Measurements from ENCODE around the gene PNPLA5. TPM values are rescaled to one million over a fixed set of nuclear protein-coding genes. Genes with fewer than 3 reads are reported as not detected.

Gene PNPLA5
- total RNA-seq, 1 experiment from 2014 or later, result not detected

DNA sequence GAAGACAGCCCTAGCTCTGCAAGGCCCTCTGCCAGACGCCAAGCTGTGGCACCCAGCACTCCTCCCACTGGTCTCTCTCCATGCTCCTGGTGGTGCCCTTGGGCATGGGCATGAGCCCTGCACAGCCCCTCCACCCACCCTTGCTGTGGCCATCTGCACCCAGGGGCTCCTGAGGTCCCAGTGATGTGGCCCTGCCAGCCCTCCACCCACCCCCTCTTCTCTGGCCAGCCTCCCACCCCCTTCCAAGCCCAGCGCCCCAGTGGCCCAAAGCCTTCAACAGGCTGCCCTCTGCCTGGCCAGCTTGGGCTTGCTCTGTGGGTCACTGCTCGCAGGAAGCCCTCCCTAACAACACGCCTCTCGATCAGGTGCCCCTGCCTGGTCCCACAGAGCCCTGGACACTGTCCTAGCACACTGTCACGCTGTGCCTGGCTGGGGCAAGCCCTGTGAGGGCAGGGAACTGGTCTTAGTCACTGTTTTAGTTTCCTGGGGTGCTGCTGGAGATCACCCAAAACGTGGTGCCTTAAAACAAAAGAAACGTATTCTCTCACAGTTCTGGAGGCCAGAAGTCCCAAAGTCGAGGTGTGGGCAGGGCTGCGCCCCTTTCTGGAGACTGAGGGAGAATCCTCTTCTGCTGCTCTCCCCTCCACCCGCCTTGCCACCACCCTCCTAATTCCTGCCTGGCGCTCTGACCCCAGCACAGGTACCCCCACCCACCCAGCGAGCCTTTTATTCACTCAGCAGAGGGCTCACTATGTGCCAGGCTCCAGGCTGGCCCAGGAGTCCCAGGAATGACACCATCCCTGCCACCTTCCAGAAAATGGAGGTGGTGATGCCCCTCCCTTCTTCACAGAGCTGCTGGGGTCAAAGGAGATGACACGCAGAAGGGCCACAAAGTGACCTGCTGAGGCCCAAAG lies 44.2 kb downstream of the PNPLA5 start:
- no peaks in the 10 kb centered on the region for H3K9me3 ChIP-seq (ENCODE audit: low read length)
- H3F3A ChIP-seq (ENCODE audit: low read length, unreplicated experiment), result no peaks in the 10 kb centered on the region
- intact Hi-C loops (cut with micrococcal nuclease), result no loop called here
- TF ChIP-seq EZH2 (IDR thresholded peaks at IDR 0.05; ENCODE audit: low read length, unreplicated experiment) (no peak), EZH2phosphoT487 (IDR thresholded peaks at IDR 0.05; ENCODE audit: borderline replicate concordance, low read length) (no peak), CTCF (conservative IDR thresholded peaks at IDR 0.05; ENCODE audit: low read depth, low read length) (no peak)
- H3K27ac ChIP-seq (ENCODE audit: low read length), result no peak overlapping the region
- no TSS peak for BruUV-seq (replicated peaks)
- no peaks in the 10 kb centered on the region for H3K4me1 ChIP-seq (ENCODE audit: insufficient read depth, low read length)
- ChIA-PET CTCF (no interaction called here), POLR2A (ENCODE audit: unreplicated experiment) (no interaction called here)
- H3K4me3 ChIP-seq (ENCODE audit: low read length), result no peak overlapping the region
- H3K9me2 ChIP-seq (replicated peaks; ENCODE audit: low read length), result no peaks in the 10 kb centered on the region
- no peaks in the 10 kb centered on the region for H4K20me1 ChIP-seq (ENCODE audit: low read length)
- no peaks in the 10 kb centered on the region for H3K36me3 ChIP-seq (ENCODE audit: low read depth, low read length)
- DNase-seq (no peak), ATAC-seq (no peak)
- no peak overlapping the region for H3K9ac ChIP-seq (ENCODE audit: low read length)
- H2AFZ ChIP-seq (ENCODE audit: low read length), result no peak overlapping the region
- no peak overlapping the region for H3K4me2 ChIP-seq (ENCODE audit: low read length)
- peaks cover 18% of the 10 kb centered on the region for H3K27me3 ChIP-seq (ENCODE audit: low read length)
- no peaks in the 10 kb centered on the region for H3K79me2 ChIP-seq (ENCODE audit: low read length)

DNA sequence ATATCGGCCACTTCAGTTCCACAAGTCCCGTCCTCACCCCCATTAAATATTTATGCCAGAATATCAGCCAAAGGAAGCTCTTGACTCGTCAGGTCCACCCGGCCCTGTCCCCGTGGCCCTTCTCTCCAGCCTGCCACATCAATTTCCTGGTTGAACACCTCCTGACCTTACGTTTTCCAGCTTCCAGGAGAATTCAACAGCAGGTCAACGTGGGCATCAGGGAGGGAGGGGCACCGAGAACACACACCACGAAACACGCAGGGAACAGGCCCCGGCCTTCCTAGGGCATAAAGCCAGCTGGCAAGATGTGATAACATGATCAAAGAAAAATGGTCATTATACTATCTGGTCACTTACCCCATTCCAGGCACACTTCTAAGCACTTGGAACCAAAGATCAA lies 44.8 kb downstream of the PNPLA5 start:
- H3K27me3 ChIP-seq (ENCODE audit: low read length), result peaks cover 16% of the 10 kb centered on the region
- H3K9me2 ChIP-seq (replicated peaks; ENCODE audit: low read length), result no peaks in the 10 kb centered on the region
- H3K79me2 ChIP-seq (ENCODE audit: low read length), result no peaks in the 10 kb centered on the region
- H3K36me3 ChIP-seq (ENCODE audit: low read depth, low read length), result no peaks in the 10 kb centered on the region
- no peak for ATAC-seq
- H3K4me2 ChIP-seq (ENCODE audit: low read length), result no peak overlapping the region
- H3K4me1 ChIP-seq (ENCODE audit: insufficient read depth, low read length), result no peaks in the 10 kb centered on the region
- TF ChIP-seq EZH2 (IDR thresholded peaks at IDR 0.05; ENCODE audit: low read length, unreplicated experiment) (no peak), CTCF (conservative IDR thresholded peaks at IDR 0.05; ENCODE audit: low read depth, low read length) (no peak), EZH2phosphoT487 (IDR thresholded peaks at IDR 0.05; ENCODE audit: borderline replicate concordance, low read length) (no peak)
- POLR2A ChIA-PET (ENCODE audit: unreplicated experiment), result no interaction called here
- no peaks in the 10 kb centered on the region for H3K9me3 ChIP-seq (ENCODE audit: low read length)
- CTCF ChIA-PET, result no interaction called here
- no TSS peak for BruUV-seq (replicated peaks)
- H3K27ac ChIP-seq (ENCODE audit: low read length), result no peak overlapping the region
- no peaks in the 10 kb centered on the region for H3F3A ChIP-seq (ENCODE audit: low read length, unreplicated experiment)
- DNase-seq, result no peak
- no peak overlapping the region for H3K4me3 ChIP-seq (ENCODE audit: low read length)
- H3K9ac ChIP-seq (ENCODE audit: low read length), result no peak overlapping the region
- H2AFZ ChIP-seq (ENCODE audit: low read length), result no peak overlapping the region
- intact Hi-C loops (cut with micrococcal nuclease), result no loop called here
- H4K20me1 ChIP-seq (ENCODE audit: low read length), result no peaks in the 10 kb centered on the region

GRCh38 chr22:43845981-43846380 lies 45.8 kb downstream of the PNPLA5 start:
- Histone ChIP-seq H3K79me2 (ENCODE audit: low read length) (no peaks in the 10 kb centered on the region), H3K27me3 (ENCODE audit: low read length) (peaks cover 6% of the 10 kb centered on the region), H3K9me2 (replicated peaks; ENCODE audit: low read length) (no peaks in the 10 kb centered on the region), H3F3A (ENCODE audit: low read length, unreplicated experiment) (no peaks in the 10 kb centered on the region), H3K4me1 (ENCODE audit: insufficient read depth, low read length) (no peaks in the 10 kb centered on the region), H3K9me3 (ENCODE audit: low read length) (no peaks in the 10 kb centered on the region), H3K4me3 (ENCODE audit: low read length) (no peak overlapping the region), H3K4me2 (ENCODE audit: low read length) (no peak overlapping the region), H4K20me1 (ENCODE audit: low read length) (no peaks in the 10 kb centered on the region), H3K36me3 (ENCODE audit: low read depth, low read length) (no peaks in the 10 kb centered on the region), H2AFZ (ENCODE audit: low read length) (no peak overlapping the region), H3K9ac (ENCODE audit: low read length) (no peak overlapping the region), H3K27ac (ENCODE audit: low read length) (no peak overlapping the region)
- BruUV-seq (replicated peaks), result no TSS peak
- DNase-seq, result no peak
- TF ChIP-seq EZH2phosphoT487 (IDR thresholded peaks at IDR 0.05; ENCODE audit: borderline replicate concordance, low read length) (no peak), CTCF (conservative IDR thresholded peaks at IDR 0.05; ENCODE audit: low read depth, low read length) (no peak), EZH2 (IDR thresholded peaks at IDR 0.05; ENCODE audit: low read length, unreplicated experiment) (no peak)
- CTCF ChIA-PET, result interaction anchor here (0.6 kb wide), 1 partner anchor 402 kb away, joined by 3 read pairs; no protein-coding TSS in a partner anchor
- intact Hi-C loops (cut with micrococcal nuclease), result no loop called here
- ATAC-seq, result no peak
- POLR2A ChIA-PET (ENCODE audit: unreplicated experiment), result no interaction called here
